AG09319 (cell line): ENCODE measurements around the gene ODF2.

Source experiments
- DNase-seq: peaks from one replicate; pipeline ENCODE4 v3.0.0-alpha.2; 2010; ENCODE audit warnings: low read depth; ENCODE audit errors: extremely low read depth
- CTCF ChIP-seq: IDR thresholded peaks from 2 replicates; pipeline ENCODE4 v1.5.1; 2011; ENCODE audit warnings: low read depth, mild to moderate bottlenecking, inconsistent platforms, low read length, moderate library complexity

Gene ODF2

GRCh38 chr9:128485414-128485855, 29.6 kb downstream of the ODF2 start:
- no peak for DNase-seq
- no peak for TF ChIP-seq CTCF

GRCh38 chr9:128486201-128486600, 30.4 kb downstream of the ODF2 start:
- no peak for DNase-seq
- TF ChIP-seq CTCF = no peak

- DNase-seq = no peak
- no peak for TF ChIP-seq CTCF
Observed at GRCh38 chr9:128493424-128493823, 37.6 kb downstream of the ODF2 start.

GRCh38 chr9:128494108-128494745, 38.4 kb downstream of the ODF2 start:
- TF ChIP-seq CTCF = no peak
- DNase-seq = no peak

GRCh38 chr9:128494746-128495129, 38.9 kb downstream of the ODF2 start:
- no peak for DNase-seq
- TF ChIP-seq CTCF = no peak

GRCh38 chr9:128495296-128495695, 39.5 kb downstream of the ODF2 start:
- no peak for DNase-seq
- no peak for TF ChIP-seq CTCF

- DNase-seq = no peak
Observed at GRCh38 chr9:128495804-128496417, 40.1 kb downstream of the ODF2 start.

More at GRCh38 chr9:128495804-128496417, 40.1 kb downstream of the ODF2 start:
- no peak for TF ChIP-seq CTCF
